Stimulated activated CD4-positive, alpha-beta T cell treated with anti-CD3 and anti-CD28 coated beads, Interleukin-1b, Interleukin-23, amount 100 ng/mL, for 48 hours (primary cell): ENCODE measurements around the gene SPATA33.

Experiments
- DNase-seq: peaks from one replicate; pipeline ENCODE4 v3.0.0-alpha.2; 2020

SPATA33 gene

DNA sequence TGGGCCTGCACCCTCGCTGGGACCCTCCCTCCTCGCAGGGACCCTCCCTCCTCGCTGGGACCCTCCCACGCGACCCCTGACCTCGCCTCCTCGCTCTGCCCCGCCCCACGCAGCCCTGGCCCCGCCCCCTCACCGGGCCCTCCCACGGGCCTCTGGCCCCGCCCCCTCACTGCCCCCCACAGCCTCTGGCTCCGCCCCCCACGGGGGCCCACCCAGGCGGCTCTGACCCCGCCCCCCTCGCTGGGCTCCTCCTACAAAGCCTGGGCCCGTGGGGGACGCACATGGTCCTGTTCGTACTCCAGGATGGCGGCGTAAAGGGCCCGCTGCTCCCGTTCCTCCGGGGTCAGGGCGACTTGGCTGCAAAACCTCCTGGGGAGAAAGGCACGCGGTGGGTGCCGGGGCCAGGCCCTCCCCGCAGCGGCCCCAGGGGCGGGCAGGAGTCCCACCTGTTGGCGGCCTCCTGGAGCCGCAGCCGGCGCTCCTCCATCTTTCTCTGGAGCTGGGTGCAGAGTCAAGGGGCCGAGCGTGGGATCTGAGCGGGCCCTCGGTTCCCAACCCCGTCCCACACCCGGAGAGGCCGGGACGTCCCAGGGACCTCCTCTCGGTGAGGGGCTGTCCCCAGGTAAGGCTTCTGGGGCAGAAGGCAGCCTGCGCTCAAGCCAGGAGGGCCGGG is 54.1 kb downstream of the SPATA33 start:
- peak; percentile 77 for DNase-seq

DNA sequence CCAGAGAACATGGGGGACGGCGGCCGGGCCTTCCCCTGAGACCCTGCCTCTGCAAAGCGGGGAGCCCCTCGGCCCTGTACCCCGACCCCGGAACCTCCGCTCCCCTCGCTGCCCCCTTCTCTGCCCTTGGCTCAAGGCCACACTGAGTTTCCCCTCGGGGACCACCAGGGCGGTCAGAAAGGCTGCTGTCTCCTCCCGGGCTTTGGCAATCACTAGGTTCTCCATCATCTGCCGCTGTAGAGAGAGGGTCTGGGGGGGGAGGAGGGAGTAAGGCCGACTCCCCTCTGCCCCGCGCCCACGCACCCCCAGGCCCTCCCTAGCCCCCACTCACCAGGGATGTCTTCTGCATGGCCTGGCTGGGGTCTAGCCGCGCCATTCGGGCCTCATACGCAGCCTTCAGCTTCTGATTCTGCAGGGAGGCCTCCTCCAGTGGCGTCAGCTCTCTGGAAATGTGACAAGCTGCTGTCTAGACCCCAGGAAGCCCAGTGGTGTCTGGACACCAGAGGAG is 54.7 kb downstream of the SPATA33 start:
- DNase-seq, result no peak

DNA sequence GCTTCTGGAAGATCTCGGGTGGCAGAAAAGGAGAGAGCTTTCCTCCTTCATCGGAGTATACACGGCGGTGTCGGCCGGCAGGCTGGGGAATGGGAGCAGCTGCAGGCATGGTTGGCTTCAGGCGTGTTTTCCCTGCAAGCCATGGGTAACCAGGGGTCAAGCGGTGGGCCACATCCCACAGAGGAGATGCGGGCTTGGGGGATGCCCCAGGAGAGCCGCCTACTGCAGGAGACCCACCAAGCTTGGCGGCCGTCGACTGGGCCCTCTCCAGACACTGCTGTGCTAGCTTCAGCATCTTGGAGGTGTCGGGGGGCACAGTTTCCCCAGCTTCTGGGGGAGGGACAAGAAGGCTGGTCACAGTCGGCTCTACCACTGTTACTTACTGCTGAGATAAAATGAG is 58.9 kb downstream of the SPATA33 start:
- no peak for DNase-seq

DNA sequence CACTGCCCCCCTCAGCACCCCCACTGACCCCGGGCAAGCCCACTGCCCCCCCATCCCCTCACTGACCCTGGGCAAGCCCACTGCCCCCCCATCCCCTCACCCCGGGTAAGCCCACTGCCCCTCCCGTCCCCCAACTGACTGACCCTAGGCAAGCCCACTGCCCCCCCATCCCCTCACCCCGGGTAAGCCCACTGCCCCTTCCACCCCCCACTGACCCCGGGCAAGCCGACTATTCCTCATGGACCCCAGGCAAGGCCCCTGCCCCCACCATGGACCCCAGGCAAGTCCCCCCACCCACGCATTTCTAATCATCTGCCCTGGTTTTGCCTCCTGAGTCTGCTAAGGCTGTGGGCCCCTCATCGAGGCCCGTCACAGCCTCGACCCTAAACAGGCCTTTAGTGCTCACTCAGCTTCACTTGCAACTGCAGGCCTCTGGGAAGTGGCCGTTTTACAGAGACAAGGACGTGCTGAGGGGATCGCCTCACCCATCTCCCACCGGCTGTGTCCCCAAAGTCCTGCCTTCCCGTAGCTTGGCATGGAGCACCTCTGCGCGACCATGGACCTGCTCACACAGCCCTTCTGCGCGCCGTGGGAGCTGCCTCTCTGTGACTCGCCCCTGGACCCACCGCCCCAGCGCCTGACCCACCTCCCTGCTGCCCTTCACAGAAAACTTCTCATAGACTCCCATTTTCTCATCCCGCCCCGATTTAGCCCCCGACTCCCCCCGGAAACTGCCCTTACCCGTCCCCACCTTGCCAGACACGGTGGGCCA is 59.5 kb downstream of the SPATA33 start:
- DNase-seq, result no peak

DNA sequence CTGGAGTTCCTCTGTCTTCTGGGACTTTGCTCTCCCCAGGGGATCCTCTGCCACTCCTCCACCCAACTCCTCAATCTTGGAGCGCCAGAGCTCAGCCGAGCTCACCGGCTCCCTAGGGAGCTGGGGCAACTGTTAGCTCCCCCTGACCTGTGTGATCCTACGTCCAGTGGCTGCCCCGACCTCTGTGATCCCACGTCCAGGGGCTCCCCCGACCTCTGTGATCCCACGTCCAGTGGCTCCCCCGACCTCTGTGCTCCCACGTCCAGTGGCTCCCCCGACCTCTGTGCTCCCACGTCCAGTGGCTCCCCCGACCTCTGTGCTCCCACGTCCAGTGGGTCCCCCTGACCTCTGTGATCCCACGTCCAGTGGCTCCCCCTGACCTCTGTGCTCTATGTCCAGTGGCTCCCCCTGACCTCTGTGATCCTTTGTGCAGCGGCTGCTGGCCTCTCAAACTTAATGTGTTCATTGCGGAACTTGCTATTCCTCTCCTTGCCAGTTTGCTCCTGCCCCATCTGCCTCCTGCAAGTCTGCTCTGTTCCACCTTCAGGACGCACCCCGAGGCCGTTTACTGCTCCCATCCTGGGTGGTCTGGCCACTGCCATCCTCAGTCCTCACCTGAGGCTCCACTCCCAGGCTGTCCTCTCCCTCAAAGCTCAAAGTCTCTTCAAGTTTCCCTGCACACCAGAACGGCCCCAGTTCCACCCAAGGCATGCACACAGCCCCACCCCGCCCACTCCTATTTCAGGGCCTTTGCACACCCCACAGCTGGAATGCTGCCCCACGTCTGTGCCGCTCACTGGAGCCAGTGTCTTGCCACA is 60.3 kb downstream of the SPATA33 start:
- no peak for DNase-seq
